HCT116 (cell line): ENCODE data around the gene RRAS2. TPM values are rescaled to one million over a fixed set of nuclear protein-coding genes. Genes with fewer than 3 reads are reported as not detected.

Source experiments
- ATAC-seq: fragments of 200-7000 bp; cut with Tn5 transposase; 2 replicates; pipeline ENCODE4 v1.9.1; 2020; ENCODE audit warnings: mild to moderate bottlenecking, moderate library complexity
- BruUV-seq: library from RNA; stranded (reverse); fragments of 400-500 nt; replicated peaks from 2 replicates; lab custom pipeline; 2021; lab: Mats Ljungman, UMichigan
- CTCF ChIA-PET: fragments of 300-600 bp; sonication (Branson Sonifier 250); formaldehyde crosslinking; loops from one replicate; lab custom pipeline; 2021; ENCODE audit warnings: antibody characterized with exemption; lab: Charles Lee
- POLR2A ChIA-PET: fragments of 300-600, 350-600 bp; sonication (Branson Sonifier 250); formaldehyde crosslinking; loops from one replicate; lab custom pipeline; 2021; ENCODE audit warnings: antibody characterized with exemption; lab: Charles Lee
- RAD21 ChIA-PET, 2 experiments: fragments of 300-600 bp; sonication (Branson Sonifier 250); formaldehyde crosslinking; loops; one replicate each; lab custom pipeline; 2023; ENCODE audit warnings: low total read pairs in 2 of 2; ENCODE audit not compliant: uncharacterized antibody in 2 of 2, unreplicated experiment in 2 of 2, low non-redundant PET in 1 of 2; lab: Charles Lee
- DNase-seq: peaks from one replicate; pipeline ENCODE4 v3.0.0-alpha.2; 2010; ENCODE audit warnings: low read depth, low spot score
- H2AFZ ChIP-seq: fragments of 200-600 bp; shearing (Covaris generic), sonication (generic); 2 replicates; pipeline ENCODE4 v1.6.1; 2017; ENCODE audit warnings: low read depth, mixed run types, mixed read lengths, antibody characterized with exemption, low read length; ENCODE audit not compliant: poor library complexity, severe bottlenecking
- H3K27ac ChIP-seq: 2 replicates; pipeline ENCODE4 v1.5.1; 2012; ENCODE audit warnings: low read depth, low read length
- H3K27me3 ChIP-seq: fragments of 200-600 bp; sonication (generic); 2 replicates; pipeline ENCODE4 v1.6.1; 2016; ENCODE audit warnings: mixed run types, low read length, mixed read lengths; ENCODE audit not compliant: insufficient read depth
- H3K36me3 ChIP-seq, 2 experiments: fragments of 200-500 bp in 1 of 2; fragments of 200-600 bp in 1 of 2; sonication (Bioruptor generic) in 1 of 2; sonication (generic) in 1 of 2; 2 replicates each; pipeline versions ENCODE4 v1.5.1 to v1.6.1; 2014 to 2016; ENCODE audit warnings: low read length in 2 of 2, inconsistent platforms in 1 of 2, mixed read lengths in 1 of 2, mixed run types in 1 of 2; ENCODE audit not compliant: insufficient read depth in 2 of 2, control insufficient read depth in 1 of 2
- H3K4me1 ChIP-seq, 2 experiments: fragments of 200-600 bp in 1 of 2; sonication (generic) in 1 of 2; 2 replicates each; pipeline versions ENCODE4 v1.5.1 to v1.6.1; 2012 to 2017; ENCODE audit warnings: low read length in 2 of 2, inconsistent platforms in 1 of 2, mild to moderate bottlenecking in 1 of 2, mixed read lengths in 1 of 2, mixed run types in 1 of 2, moderate library complexity in 1 of 2; ENCODE audit not compliant: insufficient read depth in 2 of 2, control insufficient read depth in 1 of 2
- H3K4me2 ChIP-seq: fragments of 200-600 bp; sonication (generic); 2 replicates; pipeline ENCODE4 v1.6.1; 2017; ENCODE audit warnings: mixed run types, low read length, mixed read lengths
- H3K4me3 ChIP-seq, 2 experiments: fragments of 200-600 bp in 1 of 2; sonication (generic) in 1 of 2; replicated peaks in 1 of 2; 2 replicates each; pipeline ENCODE4 v1.5.1; 2011 to 2016; ENCODE audit warnings: low read length in 2 of 2, control low read depth in 1 of 2, low read depth in 1 of 2, mild to moderate bottlenecking in 1 of 2, mixed read lengths in 1 of 2, mixed run types in 1 of 2
- H3K79me2 ChIP-seq: fragments of 200-600 bp; sonication (generic); 2 replicates; pipeline ENCODE4 v1.6.1; 2017; ENCODE audit warnings: mild to moderate bottlenecking, mixed run types, low read length, moderate library complexity, mixed read lengths; ENCODE audit not compliant: insufficient read depth
- H3K9ac ChIP-seq: fragments of 200-600 bp; sonication (generic); 2 replicates; pipeline ENCODE4 v1.6.1; 2016; ENCODE audit warnings: low read length, mixed read lengths
- H3K9me2 ChIP-seq: fragments of 200-600 bp; sonication (generic), shearing (Covaris generic); 2 replicates; pipeline ENCODE4 v1.6.1; 2017; ENCODE audit warnings: mixed run types, mild to moderate bottlenecking, moderate library complexity; ENCODE audit not compliant: insufficient read depth
- H3K9me3 ChIP-seq, 2 experiments: fragments of 200-500 bp in 1 of 2; fragments of 200-600 bp in 1 of 2; sonication (Bioruptor generic) in 1 of 2; sonication (generic) in 1 of 2; 2 replicates each; pipeline ENCODE4 v1.6.1; 2014 to 2017; ENCODE audit warnings: low read length in 2 of 2, mixed read lengths in 2 of 2, inconsistent platforms in 1 of 2, low read depth in 1 of 2, mild to moderate bottlenecking in 1 of 2, mixed run types in 1 of 2, moderate library complexity in 1 of 2; ENCODE audit not compliant: control insufficient read depth in 1 of 2, insufficient read depth in 1 of 2
- H4K20me1 ChIP-seq: fragments of 200-600 bp; sonication (generic), shearing (Covaris generic); 2 replicates; pipeline ENCODE4 v1.6.1; 2017; ENCODE audit warnings: mixed run types, mild to moderate bottlenecking, moderate library complexity; ENCODE audit not compliant: insufficient read depth
- EGR1 ChIP-seq: IDR thresholded peaks from 2 replicates; pipeline ENCODE4 v1.6.1; 2012; ENCODE audit warnings: low read depth
- JUND ChIP-seq: IDR thresholded peaks from 2 replicates; pipeline ENCODE4 v1.6.1; 2012
- POLR2A ChIP-seq: IDR thresholded peaks from 2 replicates; pipeline ENCODE4 v1.7.0; 2011; ENCODE audit warnings: borderline replicate concordance; ENCODE audit not compliant: insufficient read depth, insufficient read length; ENCODE audit errors: extremely low read depth
- POLR2AphosphoS5 ChIP-seq: IDR thresholded peaks from 2 replicates; pipeline ENCODE4 v1.6.1; 2011; ENCODE audit warnings: mild to moderate bottlenecking, low read depth, low read length, moderate library complexity
- SIN3A ChIP-seq: IDR thresholded peaks from 2 replicates; pipeline ENCODE4 v1.6.1; 2012; ENCODE audit warnings: low read depth
- SP1 ChIP-seq: IDR thresholded peaks from 2 replicates; pipeline ENCODE4 v1.6.1; 2012; ENCODE audit warnings: low read depth
- ZBTB33 ChIP-seq: IDR thresholded peaks from 2 replicates; pipeline ENCODE4 v1.6.1; 2011; ENCODE audit warnings: mild to moderate bottlenecking, low read length, moderate library complexity; ENCODE audit not compliant: insufficient replicate concordance; ENCODE audit errors: extremely low read depth
- intact Hi-C: fragments of 100-400 bp; cut with micrococcal nuclease; formaldehyde crosslinking; loops from 2 replicates; pipeline ENCODE4 v1.10.0; 2022
- total RNA-seq: library from RNA; stranded (reverse); gene quantifications from one replicate; pipeline ENCODE4 v1.2.1, GENCODE V29; 2021; ENCODE audit not compliant: unreplicated experiment
- TF ChIP-seq, protein P1 (sequence below), 3 experiments: fragments of 200-600 bp in 1 of 3; sonication (generic) in 1 of 3; IDR thresholded peaks in 2 of 3; conservative IDR thresholded peaks in 1 of 3; 2 replicates each; pipeline ENCODE4 v1.5.1; 2012 to 2017; ENCODE audit warnings: low read depth in 2 of 3, low read length in 2 of 3, antibody characterized with exemption in 1 of 3, borderline replicate concordance in 1 of 3, control low read depth in 1 of 3, mild to moderate bottlenecking in 1 of 3, mixed read lengths in 1 of 3, mixed run types in 1 of 3, moderate library complexity in 1 of 3; ENCODE audit not compliant: insufficient read depth in 1 of 3
- TF ChIP-seq, protein P2 (sequence below): IDR thresholded peaks from 2 replicates; pipeline ENCODE4 v1.6.1; 2012

Gene RRAS2
- total RNA-seq, 1 experiment from 2014 or later, result 54.5 TPM

- TF ChIP-seq, protein P1, sequence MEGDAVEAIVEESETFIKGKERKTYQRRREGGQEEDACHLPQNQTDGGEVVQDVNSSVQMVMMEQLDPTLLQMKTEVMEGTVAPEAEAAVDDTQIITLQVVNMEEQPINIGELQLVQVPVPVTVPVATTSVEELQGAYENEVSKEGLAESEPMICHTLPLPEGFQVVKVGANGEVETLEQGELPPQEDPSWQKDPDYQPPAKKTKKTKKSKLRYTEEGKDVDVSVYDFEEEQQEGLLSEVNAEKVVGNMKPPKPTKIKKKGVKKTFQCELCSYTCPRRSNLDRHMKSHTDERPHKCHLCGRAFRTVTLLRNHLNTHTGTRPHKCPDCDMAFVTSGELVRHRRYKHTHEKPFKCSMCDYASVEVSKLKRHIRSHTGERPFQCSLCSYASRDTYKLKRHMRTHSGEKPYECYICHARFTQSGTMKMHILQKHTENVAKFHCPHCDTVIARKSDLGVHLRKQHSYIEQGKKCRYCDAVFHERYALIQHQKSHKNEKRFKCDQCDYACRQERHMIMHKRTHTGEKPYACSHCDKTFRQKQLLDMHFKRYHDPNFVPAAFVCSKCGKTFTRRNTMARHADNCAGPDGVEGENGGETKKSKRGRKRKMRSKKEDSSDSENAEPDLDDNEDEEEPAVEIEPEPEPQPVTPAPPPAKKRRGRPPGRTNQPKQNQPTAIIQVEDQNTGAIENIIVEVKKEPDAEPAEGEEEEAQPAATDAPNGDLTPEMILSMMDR (IDR thresholded peaks at IDR 0.05 in 2 of 3, conservative IDR thresholded peaks at IDR 0.05 in 1 of 3; ENCODE audit: borderline replicate concordance in 1 of 3, insufficient read depth in 1 of 3, low read depth in 2 of 3, low read length in 2 of 3), result no peak
- TF ChIP-seq POLR2AphosphoS5 (no peak), EGR1 (no peak), SIN3A (no peak), SP1 (no peak), ZBTB33 (no peak)
Measured at GRCh38 chr11:14248580-14248981, 110.4 kb downstream of the RRAS2 start (continued).

DNA sequence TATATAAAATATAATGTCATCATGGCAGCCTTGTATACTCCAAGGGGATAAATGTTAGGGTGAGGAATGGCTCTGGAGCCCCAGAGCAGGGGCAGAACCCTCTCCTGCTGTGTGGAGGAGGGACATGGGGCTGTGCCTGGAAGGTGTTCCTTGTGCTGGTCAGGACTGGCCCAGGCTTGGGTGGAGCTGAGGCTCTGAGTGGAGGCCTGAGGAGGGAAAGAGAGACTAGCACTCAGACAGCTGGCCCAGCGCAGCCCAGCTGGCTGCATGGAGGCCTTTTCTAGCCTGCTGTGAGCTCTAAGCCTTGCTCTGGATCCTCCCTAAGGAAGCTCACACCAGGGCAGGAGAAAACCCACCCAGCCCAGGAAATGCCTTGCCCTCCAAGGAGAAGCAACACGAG is 113.5 kb downstream of the RRAS2 start:
- POLR2A ChIA-PET, result no interaction called here
- Histone ChIP-seq H3K27ac (no peak overlapping the region), H3K4me3 (no peak overlapping the region), H3K36me3 (no peaks in the 10 kb centered on the region), H3K4me2 (no peak overlapping the region), H3K9me2 (no peaks in the 10 kb centered on the region), H3K9ac (no peak overlapping the region), H3K27me3 (peaks cover 21% of the 10 kb centered on the region; the same call in 1 of the 2 replicates), H3K4me1 (no peaks in the 10 kb centered on the region), H3K9me3 (no peaks in the 10 kb centered on the region), H2AFZ (no peak overlapping the region), H3K79me2 (no peaks in the 10 kb centered on the region), H4K20me1 (no peaks in the 10 kb centered on the region)
- DNase-seq (no peak), ATAC-seq (no peak)
- no TSS peak for BruUV-seq
- CTCF ChIA-PET, result interaction anchor here (0.6 kb wide), 1 partner anchor 83 kb away, joined by 4 read pairs; no protein-coding TSS in a partner anchor
- intact Hi-C loops, result loop anchor here (5.0 to 10.0 kb wide), 2 partner anchors 273 to 891 kb away; no protein-coding TSS in a partner anchor
- RAD21 ChIA-PET, result no interaction called here
- no peak for TF ChIP-seq SIN3A
- no peak for TF ChIP-seq EGR1
- TF ChIP-seq JUND, result no peak
- TF ChIP-seq, protein P2, sequence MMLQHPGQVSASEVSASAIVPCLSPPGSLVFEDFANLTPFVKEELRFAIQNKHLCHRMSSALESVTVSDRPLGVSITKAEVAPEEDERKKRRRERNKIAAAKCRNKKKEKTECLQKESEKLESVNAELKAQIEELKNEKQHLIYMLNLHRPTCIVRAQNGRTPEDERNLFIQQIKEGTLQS, result no peak
- TF ChIP-seq POLR2A, result no peak
